CD4-positive, alpha-beta T cell treated with Interleukin-4 for 4 hours (primary cell): Measurements from ENCODE around the gene TBC1D2.
"Not testable (repeated sequence)": the region's sequence is repeated elsewhere in the genome, so short reads cannot be mapped to it uniquely, and the experiment has no call there.

ENCODE experiments used
- DNase-seq: peaks from one replicate; pipeline ENCODE4 v3.0.0-alpha.2; 2020

Gene TBC1D2

GRCh38 chr9:98185611-98186171 is 69.8 kb downstream of the TBC1D2 start:
- no peak for DNase-seq

- no peak for DNase-seq
Measured at GRCh38 chr9:98185021-98185567, 70.4 kb downstream of the TBC1D2 start.

- no peak for DNase-seq
Measured at GRCh38 chr9:98184326-98184725, 71.1 kb downstream of the TBC1D2 start.

DNA sequence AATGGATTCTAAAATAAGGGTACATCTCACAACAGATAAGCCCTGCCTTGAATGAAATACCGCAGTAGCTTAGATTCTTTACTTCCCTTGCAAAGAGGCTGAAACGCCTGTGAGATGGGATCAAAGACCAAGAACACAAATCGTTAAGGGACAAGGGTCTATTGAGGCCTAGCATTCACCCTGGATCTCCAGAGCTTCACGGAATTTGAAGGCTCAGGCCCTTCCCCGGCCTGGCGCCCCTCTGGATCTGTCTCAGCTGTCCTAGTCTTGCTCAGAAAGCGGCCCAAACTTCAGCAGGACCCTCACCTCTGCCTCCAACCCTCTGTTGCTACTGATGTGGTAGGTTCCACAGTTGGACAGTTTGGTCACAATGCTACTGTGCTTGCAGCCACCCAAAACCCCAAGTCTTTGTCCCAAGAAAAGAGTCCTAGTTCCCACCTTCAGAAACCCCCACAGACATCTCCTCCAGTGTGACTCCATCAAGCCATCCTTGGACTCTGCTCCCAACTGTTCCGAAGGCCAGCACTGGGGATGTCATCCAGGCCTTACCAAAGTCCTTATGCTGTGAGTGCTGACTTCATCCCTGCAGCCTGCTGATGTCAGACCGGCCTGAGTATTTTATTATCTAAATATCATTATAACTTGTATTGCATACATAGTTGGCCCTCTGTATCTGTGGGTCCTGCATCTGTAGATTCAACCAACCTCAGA is 72.4 kb downstream of the TBC1D2 start:
- DNase-seq = no peak

DNA sequence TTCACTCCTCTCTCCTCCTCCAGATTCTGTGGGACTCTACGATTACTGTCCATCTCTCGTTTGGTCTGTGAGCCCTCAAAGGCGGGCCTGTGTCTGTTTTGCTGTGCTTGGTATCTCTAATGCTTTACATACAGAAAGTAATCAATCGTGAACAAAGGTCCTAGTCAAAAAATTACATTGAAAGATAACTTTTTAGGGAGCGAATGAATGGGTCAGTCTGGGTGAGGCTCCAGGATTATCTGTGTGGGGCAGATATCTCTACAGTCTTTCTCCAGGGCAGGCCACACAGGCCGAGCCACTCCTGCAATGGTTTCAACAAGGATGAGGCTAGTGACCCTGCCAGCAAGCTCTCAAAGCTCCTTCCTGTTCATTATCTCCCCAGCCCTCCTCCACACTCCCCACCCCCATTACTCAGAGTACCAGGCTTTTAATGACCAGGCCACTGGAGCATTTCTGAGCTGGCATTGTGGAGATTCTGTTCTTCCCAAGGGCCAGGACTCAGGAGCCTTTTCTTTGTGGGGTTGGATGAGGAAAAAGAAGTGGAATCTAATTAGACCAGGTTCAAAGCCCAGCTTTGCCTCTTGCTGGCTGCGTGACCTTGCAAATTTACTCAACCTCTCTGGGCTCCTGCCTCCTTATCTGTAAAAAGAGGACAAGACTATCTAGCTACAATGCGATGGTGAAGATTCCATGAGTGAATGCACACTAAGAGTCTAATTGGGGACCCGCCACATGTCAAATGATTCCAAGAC is 73.2 kb downstream of the TBC1D2 start:
- DNase-seq = no peak

DNA sequence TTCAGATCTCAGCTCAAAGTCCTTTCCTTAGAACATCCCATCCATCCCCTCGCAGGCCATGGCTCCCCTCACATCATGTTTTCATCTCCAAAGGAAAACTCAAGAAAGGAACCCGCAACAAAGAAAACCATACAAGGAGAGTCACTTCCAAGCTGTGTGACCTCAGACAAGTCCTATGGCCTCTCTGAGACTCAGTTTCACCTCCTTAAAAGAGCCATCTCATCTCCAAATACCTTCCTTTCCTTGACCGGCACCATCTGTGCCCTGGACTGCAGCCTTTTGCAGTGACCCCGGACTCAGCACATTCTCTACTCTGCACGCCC is 73.7 kb downstream of the TBC1D2 start:
- no peak for DNase-seq

- no peak for DNase-seq
Measured at GRCh38 chr9:98180996-98181395, 74.5 kb downstream of the TBC1D2 start.

- DNase-seq = no peak
Measured at GRCh38 chr9:98178874-98179850, 76.3 kb downstream of the TBC1D2 start.

DNA sequence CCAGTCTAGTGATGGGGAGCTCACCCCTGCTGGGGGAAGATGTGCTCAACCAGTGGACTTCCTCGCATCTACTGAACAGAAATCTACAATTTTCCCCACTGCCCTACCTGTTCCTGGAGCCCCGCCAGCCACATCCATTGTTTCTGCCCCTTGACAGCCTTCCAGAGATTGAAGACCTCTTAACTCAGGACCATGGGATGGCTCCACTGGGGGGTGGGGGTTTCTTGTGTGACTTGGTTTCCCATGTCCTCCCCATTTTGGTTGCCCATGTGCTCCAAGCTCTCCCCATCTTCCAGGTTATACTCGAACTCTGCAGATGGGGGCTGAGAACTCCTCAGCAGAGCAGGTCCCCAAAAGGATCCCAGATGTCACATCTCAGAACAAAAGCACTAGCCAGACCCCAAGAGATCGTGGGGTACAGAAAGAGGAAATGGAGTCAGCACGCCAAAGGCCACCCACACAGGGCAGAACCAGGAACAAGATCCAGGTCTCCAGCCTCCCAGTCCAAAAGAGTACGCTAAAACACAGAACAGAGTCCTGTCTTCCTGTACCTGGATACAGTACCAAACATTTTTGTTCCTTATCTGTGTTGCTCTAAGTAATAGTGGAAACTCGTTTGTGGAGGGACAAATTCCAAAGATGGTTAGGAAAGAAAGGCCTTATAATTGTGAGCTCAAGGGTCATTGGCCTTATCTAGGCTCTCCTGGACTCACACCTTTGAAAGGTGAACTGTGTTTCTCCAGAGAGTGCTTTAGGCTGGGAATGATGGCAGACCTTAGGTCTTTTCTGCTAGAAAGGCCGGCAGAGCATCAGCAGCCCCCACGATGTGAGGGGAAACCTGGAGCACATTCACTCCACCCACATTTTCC is 78.8 kb downstream of the TBC1D2 start:
- DNase-seq = no peak

GRCh38 chr9:98175762-98176161 is 79.7 kb downstream of the TBC1D2 start:
- DNase-seq = no peak

- DNase-seq = no peak
Measured at GRCh38 chr9:98175028-98175569, 80.3 kb downstream of the TBC1D2 start.

GRCh38 chr9:98174502-98174918 is 80.9 kb downstream of the TBC1D2 start:
- DNase-seq = not testable (repeated sequence)

- DNase-seq = no peak
Measured at GRCh38 chr9:98173181-98173580, 82.3 kb downstream of the TBC1D2 start.

GRCh38 chr9:98172604-98173003 is 82.8 kb downstream of the TBC1D2 start:
- DNase-seq = no peak

- no peak for DNase-seq
Measured at GRCh38 chr9:98171176-98171925, 84.1 kb downstream of the TBC1D2 start.

DNA sequence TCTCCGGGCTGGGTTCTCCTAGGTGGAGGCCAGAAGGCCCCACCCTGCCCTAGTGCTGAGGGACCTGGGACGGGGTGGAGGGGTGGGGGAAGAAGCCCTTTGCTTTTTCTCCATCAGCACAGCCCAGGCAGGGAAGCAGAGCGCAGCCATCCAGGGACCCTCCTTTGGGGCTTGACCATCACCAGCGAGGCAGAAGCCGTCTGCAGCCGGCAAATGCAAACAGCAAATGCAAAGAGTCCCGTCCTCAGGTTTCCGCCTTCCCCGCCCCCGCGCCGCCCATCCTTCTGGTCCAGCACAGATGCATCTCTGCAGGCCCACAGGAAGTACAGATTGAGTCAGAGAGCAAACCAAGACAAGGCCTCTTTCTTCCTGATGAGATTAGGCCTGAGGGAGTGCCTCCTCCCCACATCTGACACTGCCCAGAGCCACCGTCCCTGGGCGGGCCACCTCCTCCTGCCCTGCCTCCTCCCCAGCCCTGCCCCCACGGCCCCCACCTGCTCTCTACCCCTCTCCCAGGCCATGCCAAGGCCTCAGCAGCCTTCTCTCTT is 86.4 kb downstream of the TBC1D2 start:
- peak; percentile 55 for DNase-seq

DNA sequence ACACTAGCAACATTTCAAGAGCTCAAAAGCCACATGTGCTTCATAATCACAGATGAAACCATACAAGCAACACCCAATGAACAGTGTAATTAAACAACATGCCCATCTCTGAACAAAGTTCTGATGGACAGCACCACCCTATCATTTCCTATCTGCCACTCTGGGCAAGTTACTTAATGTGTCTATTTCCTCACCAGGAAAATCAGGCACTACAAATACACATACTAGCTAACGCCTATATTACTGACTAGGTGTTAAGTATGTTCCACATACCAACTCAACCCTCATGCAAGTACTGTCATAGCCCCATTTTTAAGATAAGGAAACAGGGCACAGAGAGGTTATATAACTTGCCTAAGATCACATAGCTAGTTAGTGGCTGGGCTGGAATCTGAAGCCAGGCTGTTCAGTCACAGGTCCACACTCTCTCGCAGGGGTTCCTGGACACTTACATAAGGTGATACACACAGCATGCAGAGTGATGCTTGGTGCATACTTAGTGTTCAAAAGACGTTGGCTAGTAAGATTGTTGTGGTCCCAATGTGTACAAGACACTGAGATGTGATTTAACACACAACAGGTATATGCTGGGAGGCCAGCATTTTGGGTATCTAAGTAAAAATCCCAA is 87.2 kb downstream of the TBC1D2 start:
- no peak for DNase-seq

GRCh38 chr9:98164912-98165311 is 90.5 kb downstream of the TBC1D2 start:
- no peak for DNase-seq

- no peak for DNase-seq
Measured at GRCh38 chr9:98162613-98163012, 92.8 kb downstream of the TBC1D2 start.

GRCh38 chr9:98161851-98162250 is 93.6 kb downstream of the TBC1D2 start:
- no peak for DNase-seq
